ENCODE data around the gene MPLKIP.
"Not testable (repeated sequence)": the region's sequence is repeated elsewhere in the genome, so short reads cannot be mapped to it uniquely, and the experiment has no call there.

Gene MPLKIP

DNA sequence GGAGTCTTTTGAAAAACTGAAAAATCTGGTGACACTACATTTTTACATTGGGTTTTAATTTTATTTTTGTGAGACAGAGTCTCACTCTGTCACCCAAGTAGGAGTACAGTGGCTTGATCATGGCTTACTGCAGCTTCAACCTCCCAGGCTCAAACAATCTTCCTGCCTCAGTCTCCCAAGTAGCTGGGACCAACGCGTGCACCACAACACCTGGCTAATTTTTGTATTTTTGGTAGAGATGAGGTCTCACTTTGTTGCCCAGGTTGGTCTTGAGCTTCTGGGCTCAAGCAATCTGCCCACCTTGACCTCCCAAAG lies 11.5 kb downstream of the MPLKIP start:
- DNase-seq: no peak

DNA sequence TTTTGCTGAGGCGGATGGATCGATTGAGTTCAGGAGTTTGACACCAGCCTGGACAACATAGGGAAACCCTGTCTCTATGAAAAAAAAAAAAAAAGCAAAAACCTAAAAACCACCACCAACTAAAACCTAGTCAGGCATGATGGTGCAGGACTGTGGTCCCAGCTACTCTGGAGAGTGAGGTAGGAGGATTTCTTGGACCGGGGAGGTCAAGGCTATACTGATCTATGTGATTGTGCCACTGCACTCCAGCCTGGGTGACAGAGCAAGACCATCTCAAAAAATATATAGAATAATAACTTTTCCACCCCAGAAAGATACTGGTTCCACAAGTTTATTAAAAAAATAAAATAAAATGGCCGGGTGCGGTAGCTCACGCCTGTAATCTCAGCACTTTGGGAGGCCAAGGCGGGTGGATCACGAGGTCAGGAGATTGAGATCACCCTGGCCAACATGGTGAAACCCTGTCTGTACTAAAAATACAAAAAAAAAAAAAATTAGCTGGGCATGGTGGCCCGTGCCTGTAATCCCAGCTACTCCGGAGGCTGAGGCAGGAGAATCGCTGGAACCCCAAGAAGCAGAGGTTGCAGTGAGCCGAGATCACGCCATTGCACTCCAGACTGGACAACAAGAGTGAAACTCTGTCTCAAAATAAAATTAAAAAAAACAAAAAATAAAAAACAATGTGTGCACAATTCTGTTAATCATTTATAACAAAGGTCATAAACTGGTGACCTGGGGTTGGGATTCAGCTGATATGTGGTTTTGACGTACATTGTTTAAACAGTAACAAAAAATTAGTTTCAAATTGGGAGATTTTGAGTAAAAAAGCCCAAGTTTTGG lies 12.1 kb downstream of the MPLKIP start:
- not testable (repeated sequence) for DNase-seq

DNA sequence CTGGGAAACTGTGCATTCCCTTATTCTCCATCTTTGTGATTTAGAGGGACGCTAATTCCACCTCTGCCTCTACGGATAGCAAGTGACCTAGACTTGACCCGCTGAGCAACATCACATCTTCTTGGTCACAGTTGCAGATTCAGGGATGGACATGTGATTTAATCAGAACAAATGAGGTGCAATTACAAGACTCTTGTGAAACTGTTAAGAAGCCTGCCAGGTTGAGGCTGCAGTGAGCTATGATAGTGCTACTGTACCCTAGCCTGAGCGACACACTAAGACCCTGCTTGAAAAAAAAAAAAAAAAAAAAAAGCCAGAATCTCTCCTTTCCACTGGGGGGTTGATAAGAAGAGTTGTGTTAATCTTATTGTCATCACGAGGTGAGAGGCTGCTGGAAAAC lies 14.4 kb downstream of the MPLKIP start:
- no peak for DNase-seq

DNA sequence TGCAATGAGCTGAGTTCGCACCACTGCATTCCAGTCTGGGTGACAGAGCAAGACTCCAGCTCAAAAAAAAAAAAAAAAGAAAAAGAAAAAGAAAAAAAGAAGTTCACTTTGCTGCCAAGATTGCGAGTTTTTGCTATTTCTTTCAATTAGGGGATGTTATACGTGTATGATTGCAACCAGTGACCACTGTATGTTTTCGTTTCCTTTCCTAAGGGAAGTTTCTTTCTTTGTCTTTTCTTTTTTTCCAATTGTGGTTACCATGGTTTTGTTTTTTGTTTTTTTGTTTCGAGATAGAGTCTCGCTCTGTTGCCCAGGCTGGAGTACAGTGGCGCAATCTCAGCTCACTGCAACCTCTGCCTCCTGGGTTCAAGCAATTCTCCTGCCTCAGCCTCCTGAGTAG lies 16.2 kb downstream of the MPLKIP start:
- DNase-seq: not testable (repeated sequence)

DNA sequence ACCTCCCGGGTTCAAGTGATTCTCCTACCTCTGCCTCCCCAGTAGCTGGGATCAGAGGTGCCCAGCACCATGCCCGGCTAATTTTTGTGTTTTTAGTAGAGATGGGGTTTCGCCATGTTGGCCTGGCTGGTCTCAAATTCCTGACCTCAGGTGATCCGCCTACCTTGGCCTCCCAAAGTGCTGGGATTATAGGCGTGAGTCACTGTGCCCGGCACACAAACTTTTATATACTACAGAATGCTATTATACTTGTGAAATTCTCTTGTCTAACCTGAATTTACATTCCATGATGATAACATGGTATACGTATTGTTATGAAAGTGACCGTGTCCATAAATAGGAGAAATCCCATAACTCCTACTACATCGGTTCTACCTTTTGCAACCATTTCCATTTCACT lies 17.2 kb downstream of the MPLKIP start:
- DNase-seq: not testable (repeated sequence)

DNA sequence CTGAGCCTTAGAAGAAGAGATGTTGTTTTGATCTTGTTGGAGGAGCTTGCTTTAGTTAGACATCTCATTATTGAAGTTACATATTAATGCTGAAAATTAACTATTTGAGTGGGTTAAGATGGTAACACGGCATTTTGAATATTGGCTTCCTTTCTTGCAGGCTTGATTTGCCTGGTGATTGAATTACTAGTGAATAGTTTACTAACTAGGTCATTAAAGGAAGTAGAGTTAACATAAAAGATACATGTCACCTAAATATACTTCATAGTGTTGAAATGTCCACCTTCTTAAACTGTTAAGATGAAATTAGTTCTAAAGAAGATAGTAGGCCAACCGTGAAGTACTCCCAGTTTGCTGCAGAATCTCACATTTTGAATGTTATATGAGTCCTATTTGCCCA lies 18.5 kb downstream of the MPLKIP start:
- DNase-seq: no peak

DNA sequence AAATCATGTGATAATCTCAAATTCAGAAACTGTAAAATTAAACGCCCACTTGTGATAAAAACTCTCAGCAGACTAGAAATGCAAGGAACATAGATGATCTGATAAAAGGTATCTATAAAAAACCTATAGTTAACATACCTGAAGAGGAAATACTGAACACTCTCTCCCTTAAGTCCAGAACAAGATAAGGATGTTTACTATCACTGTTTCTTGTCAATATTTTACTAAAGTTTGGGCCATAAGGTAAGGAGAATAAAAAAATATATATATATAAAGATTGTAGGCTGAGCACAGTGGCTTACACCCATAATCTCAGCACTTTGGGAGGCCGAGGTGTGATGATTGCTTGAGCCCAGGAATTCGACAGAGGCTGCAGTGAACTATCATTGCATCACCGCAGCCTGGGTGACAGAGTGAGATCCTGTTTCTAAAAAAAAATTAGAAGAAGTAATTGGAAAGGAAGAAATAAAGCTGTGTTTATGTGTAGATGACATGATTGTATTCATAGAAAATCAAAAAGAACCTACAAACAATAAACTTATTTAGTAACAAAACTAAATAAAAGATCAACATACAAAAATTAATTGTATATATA lies 28.4 kb downstream of the MPLKIP start:
- DNase-seq: no peak

DNA sequence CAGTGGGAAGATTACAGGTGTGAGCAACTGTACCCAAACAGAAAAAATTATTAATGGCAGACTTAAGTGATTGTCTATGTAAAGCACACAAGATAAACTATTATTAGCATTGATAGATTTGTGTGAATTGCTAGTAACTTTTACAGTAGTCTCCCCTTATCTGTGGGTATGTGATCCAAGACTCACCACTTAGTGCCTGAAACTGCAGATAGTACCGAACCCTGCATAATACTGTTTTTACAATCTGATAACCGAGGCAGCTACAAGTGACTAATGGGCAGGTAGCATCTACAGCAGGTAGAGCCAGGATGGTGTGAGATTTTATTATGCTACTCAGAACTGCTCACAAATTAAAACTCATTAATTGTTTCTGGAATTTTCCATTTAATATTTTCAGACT lies 31.5 kb downstream of the MPLKIP start:
- DNase-seq: no peak

DNA sequence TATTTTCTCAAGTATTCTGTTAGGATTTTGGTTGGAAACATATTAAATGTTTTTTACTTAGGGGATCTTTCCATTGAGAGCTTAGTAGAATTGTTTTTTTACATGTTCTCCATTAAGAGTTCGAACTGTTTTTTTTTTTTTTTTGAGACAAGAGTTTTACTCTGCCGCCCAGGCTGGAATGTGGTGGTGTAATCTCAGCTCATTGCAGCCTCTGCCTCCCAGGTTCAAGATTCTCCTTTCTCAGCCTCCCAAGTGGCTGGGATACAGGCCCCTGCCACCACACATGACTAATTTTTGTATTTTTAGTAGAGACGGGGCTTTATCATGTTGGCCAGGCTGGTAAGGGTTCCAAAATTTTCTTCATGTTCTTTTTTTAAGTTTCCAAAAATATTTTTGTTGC lies 33.2 kb downstream of the MPLKIP start:
- DNase-seq: no peak

DNA sequence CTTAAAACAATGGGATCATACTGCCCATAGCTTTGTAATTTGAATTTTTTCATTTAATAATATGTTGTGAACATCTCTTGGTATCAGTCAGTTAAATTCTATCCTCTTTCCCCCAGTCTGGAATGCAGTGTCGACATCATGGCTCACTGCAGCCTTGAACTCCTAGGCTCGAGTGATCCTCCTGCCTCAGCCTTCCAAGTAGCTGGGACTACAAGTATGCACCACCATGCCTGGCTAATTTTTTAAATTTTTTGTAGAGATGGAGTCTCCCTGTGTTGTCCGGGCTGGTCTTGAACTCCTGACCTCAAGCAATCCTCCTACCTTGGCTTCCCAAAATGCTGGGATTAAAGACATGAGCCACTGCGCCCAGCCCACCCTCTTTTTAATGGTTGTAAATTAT lies 34.6 kb downstream of the MPLKIP start:
- DNase-seq: no peak

DNA sequence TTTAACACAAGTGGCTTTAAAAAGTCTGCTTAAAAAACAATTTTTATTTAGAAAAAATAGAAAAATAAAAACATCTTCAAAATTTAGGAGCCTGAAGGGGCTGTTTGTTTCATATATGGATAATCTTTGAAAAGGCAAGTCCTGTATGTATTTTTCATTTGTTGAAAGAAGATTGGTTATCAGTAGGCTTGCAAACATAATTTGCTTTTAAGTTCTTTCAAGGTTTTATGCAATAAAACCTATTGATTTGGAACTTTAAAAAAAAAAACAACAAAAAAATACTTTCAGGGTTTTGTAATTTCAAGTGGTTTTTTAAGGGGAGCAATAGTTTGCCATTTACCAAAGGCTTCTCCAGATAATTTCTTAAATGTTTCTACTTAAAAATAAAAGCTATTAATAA lies 35.6 kb downstream of the MPLKIP start:
- DNase-seq: no peak

DNA sequence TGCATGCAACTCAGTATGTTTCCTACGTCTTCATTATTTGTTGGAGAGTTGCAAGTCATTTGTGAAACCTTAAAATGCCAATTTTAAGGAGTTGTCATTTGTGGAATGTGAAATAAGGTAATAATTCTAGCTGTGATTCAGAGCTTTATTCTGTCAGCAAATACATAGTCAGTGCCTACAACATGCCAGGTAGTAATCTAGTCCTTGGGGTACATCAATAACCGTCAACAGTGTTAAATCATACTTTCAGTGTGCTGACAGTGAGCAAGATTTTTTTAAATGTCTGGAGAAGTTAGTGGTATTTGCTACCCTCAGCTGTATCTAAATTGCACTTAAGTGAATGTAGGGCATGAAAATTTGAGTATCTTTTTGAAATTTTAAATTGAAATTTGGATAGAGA lies 36.7 kb downstream of the MPLKIP start:
- no peak for DNase-seq

DNA sequence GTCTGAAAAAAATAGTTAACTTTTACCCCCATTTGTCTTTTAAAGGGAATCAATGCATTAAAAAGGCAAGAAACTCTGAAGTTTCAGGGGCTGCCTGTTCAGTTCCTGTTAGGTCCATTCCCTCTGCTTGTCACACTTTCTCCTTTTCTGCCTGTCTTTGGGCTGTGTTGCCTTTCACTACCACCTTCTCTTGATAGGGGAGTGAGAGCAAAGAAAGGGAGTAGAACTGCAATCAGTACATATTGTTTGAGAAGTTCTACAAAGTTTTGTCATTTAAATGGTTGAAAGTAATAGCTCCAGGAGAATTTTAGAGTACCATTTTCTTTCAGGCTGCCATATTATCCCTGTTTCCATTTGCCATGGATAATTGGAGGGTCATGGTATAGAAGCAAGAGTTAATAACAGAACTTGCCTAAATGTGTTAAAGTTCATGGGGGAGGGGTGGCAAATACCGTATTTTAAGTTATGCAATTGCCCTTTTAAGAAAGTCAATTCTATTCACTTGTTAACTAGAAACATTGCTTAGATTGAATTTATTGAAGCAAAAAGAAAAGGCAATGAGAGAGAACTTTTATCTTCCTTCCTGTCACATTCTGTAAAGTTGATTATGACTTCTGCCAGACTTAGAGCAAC lies 38.6 kb downstream of the MPLKIP start:
- DNase-seq: no peak

DNA sequence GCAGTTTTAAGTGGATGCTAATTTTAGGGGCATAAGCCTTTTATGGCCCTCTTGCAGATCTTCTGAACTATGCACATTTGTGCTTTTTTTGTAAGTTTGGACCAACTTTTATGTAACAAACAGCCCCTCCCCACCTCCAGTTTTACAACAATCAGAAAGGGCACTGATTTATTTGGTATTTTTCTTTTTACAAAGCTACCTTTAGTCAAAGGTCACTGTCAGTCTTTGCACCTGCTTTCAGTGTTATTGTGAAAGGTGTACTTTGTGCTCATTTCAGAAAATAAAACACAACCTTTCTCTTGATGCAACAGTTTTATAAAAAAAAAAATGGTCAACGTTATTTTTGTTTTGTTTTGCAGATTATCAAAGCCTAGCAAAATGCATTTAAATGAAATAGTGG lies 39.2 kb downstream of the MPLKIP start:
- no peak for DNase-seq

DNA sequence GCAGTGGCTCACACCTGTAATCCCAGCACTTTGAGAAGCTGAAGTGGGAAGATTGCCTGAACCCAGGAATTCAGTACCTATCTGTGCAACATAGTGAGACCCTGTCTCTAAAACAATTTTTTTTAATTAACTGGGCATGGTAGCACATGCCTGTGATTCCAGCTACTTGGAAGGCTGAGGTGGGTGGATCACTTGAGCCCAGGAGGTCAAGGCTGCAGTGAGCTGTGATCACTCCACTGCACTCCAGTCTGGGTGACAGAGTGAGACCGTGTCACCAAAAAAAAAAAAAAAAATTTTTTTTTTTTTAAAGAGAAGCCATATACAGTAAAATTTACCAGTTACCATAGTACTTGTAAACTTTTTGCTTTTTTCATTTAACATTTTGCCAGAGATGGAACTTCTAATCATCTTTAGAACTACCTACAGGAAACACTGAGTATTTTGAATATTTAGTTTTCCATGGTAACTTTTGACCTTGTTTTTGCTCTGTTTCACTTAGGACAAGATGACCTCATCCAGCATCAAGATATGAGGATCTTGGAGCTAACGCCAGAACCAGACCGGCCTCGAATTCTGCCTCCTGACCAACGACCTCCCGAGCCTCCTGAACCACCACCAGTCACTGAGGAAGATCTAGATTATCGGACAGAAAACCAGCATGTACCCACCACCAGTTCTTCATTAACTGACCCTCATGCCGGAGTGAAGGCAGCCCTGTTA lies 40.6 kb downstream of the MPLKIP start:
- no peak for DNase-seq

DNA sequence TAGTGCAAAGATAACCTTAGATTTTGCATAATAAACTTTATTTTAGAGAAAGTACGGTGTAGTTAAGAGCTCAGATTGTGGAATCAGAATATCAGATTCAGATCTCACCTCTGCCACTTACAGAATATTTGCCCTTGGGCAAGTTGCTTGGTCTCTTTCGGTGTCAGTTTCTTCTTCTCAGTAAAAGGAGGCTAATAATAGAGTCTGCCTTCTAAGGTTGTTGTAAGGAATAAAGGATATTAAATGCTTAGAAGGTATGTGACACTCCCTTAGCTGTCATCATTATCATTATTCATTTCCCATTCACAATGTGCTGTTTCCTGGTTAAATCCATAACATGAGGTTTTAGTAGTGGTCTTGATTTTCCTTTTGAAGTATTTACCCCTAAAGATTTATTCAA lies 42.2 kb downstream of the MPLKIP start:
- DNase-seq: no peak

DNA sequence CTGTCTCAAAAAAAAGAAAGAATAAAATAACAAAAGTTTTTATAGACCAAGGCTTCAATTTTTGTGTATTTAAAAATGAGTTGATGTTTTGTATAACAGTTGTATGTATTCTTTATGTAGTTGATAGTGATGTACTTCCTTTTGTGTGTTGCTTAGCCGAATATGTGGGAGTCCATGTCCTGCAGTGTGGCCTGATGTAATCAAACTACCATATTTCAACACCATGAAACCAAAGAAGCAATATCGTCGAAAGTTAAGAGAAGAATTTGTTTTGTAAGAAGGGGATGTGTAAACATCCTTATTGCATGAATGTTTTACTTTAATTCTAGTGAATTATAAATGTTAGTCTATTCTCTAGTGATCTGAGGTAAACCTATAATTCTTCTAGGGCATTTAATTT lies 56.6 kb downstream of the MPLKIP start:
- DNase-seq: no peak
